Activated CD8-positive, alpha-beta memory T cell treated with anti-CD3 and anti-CD28 coated beads for 4 hours (primary cell): ENCODE measurements around the gene L3MBTL4.
"Not testable (repeated sequence)": the region's sequence is repeated elsewhere in the genome, so short reads cannot be mapped to it uniquely, and the experiment has no call there.

Source experiments
- DNase-seq, 2 donors: peaks; one replicate each; pipeline ENCODE4 v3.0.0-alpha.2; 2020; ENCODE audit warnings: low read depth in 2 of 2

The L3MBTL4 gene

DNA sequence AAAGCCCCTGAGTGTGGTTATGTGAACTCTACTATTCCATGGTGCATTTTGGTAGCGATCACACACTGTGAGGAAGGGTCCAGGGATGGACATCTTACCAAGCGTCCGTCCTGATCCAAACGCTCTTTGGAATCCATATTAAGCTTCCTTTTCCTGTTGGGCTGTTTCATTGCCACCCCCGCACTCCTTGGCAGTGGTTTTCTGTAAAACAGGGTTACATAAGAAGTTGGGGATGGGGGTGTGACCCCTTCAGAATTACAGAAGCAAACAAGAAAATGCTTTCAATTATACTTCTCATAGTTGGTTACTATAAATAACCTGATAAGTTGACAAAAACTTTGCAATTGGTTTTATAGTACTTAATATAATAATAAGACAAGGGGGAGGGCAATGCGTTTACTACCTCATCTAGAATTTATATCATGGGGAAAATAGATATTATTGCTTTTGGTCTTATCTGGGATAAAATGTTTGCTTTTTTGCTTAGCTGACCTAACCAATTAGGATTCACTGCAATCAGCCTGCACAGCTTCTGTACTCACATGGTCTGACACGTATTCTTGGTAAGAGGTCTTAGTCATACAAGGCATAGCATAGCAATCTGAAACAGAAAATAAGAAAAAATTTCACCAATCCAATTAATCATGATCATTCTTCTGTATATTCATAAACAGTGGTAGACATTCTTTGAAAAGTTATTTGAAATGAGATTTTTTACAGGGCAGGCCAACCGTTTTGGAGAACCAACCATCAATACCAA is 103.1 kb downstream of the L3MBTL4 start:
- no peak for DNase-seq

DNA sequence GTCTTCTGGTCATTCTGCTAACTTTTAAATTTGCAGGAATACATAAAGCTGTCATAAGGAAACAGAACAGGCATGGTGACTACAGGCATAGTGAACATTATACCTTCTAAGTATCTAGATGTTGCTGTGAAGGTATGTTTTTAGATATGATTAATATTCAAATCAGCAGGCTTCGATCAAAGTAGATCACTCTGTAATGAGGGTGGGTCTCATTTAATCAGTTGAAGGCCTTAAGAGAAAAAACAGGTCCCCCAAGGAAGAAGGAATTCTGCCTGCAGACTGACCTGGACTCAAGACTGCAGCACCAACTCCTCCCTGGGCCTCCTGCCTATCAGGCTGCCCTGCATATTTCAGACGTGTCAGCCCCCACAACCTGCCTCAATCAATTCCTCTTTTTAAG is 104.0 kb downstream of the L3MBTL4 start:
- no peak for DNase-seq

DNA sequence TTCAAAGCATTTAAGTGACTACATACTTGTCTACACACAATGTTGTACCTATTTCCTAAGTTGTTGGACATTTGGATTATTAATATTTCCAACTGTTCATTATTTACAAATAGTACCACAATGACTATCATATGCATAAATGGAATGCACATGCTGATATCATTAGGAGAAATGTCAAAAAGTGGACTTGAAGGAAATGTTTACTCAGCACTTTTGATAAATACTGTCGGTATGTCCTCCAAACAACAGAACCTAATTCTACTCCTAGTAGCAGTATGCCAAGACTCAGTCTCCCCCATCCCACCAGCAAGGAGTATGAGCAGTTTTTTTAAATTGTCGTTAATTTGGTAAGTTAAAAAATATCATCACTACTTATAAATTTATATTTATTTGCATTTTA is 116.8 kb downstream of the L3MBTL4 start:
- no peak for DNase-seq

DNA sequence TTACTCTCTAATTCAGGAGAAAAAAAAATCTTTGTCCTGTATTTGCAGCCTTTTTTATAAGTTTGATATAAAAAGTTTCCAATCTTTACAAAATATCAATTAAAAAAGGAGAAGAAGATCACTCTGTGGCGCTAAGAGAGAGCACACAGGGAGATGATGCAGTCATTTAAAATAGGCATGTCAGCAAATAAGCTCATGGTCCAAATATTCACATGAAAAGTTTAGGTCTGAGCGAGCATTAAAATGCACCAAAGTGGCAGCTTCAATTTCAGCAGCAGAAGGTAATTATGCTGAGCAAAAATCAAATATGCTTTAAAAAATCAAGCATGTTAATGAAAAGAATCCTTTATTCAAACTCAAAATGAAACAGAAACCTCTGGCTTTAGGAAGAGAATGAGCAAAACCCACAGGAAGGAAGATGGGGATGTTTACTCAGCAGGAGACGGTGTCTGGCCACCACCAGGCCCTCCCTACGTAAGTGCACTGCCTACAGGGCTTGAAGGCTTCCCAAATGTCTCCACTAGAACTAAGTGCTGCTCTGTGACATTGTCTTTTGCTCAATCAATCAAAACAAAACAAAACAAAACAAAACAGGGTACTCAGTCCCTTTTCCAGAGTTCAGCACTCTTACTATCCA is 120.4 kb downstream of the L3MBTL4 start:
- DNase-seq: no peak

DNA sequence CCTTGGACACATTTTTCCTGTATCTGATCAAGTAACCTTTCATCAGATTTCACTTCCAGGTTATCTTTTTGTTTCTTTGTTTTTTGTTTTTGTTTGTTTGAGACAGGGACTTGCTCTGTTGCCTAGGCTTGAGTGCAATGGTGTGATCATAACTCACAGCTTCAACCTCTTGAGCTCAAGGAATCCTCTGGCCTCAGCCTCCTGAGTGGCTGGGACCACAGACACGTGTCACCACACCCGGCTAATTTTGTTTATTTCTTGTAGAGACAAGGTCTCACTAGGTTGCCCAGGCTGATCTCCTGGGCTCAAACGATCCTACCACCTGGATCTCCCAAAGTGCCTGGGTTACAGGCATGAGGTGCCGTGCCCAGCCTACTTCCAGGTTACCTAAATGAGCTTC is 124.9 kb downstream of the L3MBTL4 start:
- no peak for DNase-seq

DNA sequence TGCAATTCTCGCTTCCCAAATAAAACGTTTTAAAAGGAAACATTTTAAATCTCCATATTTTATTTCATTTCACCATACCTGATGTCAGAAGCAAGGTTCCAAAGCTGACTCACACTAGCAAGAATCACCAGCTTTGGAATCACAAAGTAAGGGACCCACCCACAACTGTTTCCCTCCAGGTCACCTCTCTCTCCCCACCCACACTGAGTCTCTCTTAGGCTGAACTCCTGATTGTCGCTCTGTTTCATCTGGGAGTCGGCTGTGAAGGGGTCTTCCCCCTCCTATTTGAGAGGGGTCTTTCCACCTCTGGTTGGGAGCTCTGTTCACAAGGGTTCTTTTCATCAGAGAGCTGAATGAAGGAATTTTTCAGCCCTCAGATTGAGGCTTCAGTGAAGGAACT is 128.1 kb downstream of the L3MBTL4 start:
- no peak for DNase-seq

DNA sequence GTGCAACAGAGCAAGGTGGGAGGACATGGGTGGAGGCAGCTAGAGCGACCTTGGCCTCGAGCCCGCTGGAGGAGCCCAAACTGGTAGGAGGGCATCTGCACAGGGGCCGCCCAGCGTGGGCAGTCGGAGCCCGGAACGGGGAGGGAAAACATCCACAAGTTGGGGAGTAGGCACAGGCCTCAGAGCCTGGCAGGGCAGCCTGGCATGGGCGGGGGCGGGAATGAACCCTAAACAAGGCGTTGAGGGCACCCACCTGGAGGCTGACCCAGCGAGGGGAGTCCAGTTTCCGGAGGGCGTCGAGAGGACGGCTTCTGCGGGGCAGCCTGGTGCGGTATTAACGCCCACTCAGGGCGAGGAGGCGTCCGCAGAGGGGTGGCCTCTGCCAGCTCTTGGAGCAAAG is 129.9 kb downstream of the L3MBTL4 start:
- DNase-seq: no peak

DNA sequence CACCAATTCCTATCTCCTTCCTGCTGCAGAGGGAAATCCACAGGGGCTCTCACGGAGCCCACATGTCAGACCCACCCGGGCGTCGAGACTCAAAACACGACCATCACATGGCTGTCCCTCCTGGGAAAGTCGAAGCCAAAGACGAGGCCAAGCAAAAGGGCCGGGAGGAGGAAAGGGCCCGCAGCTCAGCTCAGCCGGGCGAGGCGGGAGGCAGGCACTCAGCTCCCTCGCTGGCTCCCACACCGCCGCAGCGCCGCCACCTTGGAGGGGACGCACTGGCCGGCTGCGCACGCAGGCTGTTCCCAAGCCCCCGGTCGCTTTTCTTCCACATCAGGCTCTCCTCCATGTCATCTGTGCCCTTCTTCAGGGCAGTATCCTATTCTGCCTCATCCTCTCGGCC is 130.4 kb downstream of the L3MBTL4 start:
- no peak for DNase-seq

DNA sequence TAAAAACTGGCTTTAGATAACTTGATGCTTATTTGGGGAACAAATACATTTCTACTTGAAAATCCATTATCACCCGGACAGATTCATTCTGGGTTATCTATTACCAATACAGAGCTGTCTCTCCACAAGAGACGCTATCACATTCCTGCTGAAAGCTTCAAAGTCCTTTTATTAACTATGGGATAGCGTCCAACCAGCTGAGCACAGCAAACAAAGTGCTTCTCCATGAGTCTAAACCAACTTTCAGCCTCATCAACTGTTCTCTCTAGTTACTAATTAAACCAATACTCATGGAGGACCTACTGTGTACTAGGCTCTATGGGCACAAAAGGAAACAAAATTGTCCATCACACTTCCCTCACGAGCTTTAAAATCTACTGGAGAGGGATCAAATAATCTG is 132.8 kb downstream of the L3MBTL4 start:
- no peak for DNase-seq

DNA sequence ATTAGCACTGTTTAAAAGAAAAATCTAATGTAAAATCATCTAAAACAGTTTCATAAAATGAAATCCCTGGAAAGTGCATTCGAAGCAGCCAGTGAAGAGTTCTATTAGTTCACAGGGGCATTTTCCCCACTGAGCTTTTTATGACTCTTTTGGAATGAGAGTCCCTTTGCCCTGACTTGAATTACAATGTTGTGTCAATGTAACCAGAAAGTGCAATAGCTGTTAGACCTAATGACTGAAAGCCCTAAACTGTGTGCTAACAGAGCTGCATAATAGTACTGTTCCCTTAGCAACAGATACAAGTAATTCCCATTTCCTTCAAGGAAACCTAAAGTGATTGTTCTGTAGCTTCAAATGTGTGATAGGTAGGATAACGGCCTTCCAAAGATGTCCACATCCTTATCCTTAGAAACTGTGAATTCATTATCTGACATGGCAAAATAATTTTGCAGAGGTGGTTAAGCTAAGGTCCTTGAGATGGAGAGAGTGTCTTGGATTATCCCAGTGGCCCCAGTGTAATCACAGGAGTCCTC is 134.4 kb downstream of the L3MBTL4 start:
- no peak for DNase-seq

DNA sequence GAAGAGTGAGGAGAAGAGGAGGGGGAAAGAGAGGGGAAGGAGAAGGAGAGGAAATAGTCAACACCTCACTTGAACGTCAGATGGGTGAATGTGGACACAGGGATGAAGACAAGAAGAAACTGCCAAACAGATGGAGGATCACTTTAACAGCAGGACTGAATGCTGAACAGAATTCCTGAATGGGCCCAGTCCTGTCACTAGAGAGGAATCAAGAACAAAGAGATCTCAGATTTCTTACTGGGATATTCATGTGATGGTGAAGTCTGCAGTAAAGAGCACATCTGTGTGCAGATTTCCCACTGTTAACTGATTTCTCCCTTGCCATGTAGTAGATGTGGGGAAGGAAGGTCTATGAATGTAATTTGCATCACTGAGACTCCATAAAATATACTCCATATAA is 135.4 kb downstream of the L3MBTL4 start:
- DNase-seq: no peak

DNA sequence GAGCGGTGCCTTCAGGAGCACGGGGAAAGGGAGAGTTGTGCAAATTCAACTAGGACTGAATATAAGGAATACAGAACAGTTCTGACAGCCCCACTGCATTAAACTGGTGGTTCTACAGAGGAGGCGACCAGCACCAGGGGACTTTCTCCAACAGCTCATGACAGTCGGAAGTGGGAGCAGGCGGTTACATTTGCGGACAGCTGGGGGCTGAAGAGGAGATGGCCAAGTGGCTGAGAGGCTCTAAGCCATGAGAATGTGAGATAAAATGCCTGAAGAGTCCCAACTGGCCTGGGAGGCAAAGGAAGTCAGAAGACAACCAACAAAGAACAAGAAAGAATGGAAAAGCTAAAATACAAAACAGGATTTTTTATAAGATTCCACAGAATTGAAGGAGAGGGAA is 141.3 kb downstream of the L3MBTL4 start:
- DNase-seq: no peak

DNA sequence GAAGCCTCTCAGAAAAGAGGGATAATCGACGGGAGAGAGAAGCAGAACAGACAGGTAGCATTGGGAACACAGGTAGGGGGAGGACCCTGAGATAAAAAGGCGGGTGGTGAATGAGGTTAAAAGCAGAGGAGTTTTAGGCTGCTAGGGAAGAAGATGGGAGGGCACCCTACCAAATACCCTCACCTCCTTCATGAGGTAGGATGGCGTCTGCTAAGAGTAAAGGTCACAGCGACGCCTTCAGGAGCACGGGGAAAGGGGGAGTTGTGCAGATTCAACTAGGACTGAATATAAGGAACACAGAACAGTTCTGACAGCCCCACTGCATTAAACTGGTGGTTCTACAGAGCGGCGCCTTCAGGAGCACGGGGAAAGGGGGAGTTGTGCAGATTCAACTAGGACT is 142.6 kb downstream of the L3MBTL4 start:
- not testable (repeated sequence) for DNase-seq

DNA sequence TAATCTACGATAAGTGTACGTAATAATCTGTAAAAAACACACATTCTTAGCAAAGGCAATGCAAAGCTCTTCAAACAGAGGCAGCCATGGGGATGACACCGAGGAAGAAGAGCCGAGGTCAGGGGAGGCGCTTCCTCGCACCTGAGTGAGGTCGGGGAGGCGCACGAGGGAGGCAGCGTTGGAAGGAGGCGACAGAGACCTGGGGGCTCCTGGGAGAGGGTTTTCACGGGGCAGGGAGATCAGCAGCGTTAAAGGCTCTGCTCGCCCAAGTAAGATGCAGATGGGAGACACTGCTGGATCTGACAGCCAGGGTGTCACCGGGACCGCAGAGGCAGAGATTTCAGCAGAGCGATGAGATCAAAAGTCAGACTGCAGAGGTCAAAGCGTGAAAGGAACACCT is 143.1 kb downstream of the L3MBTL4 start:
- no peak for DNase-seq

DNA sequence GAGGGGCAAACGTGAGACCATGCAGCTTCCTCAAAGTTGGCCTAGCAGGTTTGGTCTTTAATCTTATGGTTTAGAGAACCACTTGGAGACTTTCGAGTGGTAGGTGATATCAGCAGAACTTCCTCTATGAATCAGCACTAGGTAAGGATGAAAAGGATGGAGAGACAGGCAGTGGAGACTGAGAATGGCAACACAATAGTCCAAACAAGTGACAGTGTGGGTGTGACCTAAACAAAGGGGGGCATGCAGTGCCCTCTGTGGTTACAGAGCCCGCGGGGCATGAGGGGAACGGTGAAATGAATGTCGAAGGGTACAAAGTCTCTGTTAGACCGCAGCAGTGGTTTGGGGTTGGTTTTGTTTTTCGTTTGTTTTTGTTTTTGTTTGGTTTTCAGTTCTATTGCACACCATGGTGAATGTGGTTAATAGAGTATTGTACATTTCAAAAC is 143.9 kb downstream of the L3MBTL4 start:
- DNase-seq: no peak

DNA sequence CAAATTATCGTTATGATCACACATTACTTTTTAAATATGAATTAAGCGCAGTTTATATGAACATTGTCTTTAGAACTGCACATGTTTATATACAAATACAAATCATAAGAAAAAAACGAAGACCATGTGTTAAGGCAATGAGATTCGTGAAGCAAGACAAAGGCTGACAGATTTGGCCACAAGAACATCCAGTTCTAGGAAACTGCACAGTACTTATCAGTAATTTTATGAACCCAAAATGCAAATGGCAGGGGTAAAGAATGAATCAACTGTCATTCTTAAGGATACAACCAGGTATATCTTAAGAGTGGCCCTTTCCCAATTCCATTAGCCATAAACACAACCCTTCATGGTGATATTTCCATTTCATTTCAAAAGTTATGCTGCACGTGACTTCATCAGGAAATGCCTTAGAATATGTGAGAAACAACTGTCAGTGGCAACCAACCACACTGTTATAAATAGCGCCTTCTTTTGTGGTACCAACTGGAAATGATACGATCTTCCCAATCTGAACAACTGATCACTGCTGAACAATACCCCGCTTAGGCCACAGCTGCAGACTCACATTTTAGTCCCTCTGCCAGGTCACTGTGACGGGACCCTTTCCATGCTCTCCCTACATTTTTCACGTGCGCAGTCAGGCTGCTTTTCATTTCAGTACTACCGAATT is 144.9 kb downstream of the L3MBTL4 start:
- no peak for DNase-seq

DNA sequence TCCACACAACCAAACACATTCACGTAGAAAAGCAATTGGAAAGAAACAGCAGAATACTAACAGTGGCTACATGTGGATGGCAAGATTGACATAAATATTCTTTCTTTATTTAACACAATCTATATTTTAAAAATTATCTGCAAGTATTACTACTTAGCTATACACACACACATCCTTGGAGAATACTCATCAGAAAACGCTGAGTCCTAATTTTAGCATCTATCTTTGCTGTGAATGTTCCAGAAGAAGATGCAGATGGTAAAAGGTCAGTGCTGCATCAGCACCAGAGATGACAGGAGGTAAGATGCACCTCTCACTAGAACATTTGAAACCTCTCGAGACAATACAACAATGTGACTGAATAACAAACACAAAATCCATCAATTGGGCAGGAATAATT is 148.5 kb downstream of the L3MBTL4 start:
- DNase-seq: no peak

DNA sequence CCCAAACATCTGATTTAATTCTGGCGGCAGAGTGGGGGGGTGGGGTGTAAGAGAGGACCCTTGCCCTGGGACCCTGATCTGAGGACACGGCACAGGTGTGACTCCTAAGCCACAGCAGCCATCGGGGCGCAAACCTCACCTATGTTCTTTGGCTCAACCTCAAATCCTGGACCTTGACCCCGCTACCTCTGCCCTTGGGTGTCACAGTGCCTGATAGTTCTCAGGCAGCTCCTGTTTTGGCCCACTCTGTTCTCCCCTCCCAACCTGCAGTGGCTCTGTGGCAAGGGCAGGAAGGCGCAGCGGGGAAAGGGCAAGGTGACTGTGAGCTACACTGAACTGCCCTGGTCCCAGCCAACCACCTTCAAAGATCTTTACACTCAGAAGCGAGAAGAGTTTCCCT is 152.8 kb downstream of the L3MBTL4 start:
- no peak for DNase-seq

DNA sequence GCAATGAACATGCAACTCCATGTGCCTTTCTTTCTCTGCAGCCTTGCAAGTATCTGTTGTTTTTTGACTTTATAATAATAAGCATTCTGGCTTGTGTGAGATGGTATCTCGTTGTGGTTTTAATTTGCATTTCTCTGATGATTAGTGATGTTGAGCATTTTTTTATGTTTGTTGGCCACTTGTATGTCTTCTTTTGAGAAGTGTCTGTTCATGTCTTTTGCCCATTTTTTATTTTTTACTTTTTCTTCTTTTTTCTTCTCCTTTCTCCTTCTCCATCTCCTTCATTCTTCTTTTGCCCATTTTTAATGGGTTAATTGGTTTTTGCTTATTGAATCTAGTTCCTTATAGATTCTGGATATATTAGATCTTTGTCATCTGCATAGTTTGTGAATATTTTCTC is 155.4 kb downstream of the L3MBTL4 start:
- not testable (repeated sequence) for DNase-seq

DNA sequence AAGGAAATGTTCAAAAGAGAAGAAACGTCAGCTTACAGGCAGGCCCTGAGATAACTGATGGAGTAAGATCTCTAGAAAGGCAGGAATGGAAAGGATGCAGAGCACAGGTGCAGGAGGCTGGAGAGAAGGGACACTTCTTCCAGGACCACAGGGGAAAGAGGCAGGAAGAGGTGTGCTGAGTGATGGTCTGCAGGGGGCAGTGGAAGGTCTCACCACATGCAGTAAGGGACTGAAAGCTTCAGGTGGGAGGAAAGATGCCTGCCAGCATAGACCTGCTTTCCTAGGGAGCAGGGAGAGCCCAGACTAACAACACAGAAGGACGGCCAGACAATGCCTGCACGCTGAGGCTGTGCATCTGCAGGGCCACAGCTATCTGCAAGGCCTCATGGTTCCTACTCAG is 156.8 kb downstream of the L3MBTL4 start:
- no peak for DNase-seq

DNA sequence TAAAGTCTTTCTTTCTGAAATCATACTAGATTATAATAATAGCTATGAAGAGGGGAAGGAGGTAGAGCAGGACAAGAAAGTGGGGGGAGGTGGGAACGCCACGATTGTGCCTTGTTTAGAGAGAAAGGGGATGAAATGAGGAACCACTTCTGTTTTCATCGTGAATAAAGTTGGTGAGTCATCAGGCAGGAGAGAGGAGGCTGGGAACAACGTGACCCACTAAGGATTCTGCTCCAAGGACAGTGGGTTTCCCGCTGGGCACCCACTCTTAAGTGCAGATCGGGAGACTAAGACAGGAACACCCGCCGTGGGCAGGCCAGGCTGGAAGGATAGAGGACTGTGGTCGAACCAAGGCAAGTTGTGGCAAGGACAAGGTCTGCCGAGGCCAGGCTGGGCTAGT is 158.2 kb downstream of the L3MBTL4 start:
- no peak for DNase-seq

DNA sequence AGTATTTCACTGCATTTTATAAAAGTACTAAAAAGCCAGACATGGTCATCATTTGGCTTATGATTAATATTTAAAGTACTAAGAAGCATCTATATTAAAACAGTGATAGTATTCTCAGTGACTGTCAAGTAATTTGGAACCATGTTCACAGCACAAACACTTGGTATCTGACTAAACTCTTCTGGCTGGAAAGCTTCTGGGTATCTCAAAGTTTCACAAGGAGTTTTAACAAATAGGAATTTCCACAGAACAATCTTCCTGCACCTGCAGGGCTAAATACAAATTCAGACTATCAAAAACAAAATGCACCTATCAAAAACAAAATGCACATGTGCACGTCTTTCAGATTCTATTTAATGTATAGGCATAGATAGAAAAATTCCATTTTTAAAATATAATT is 158.8 kb downstream of the L3MBTL4 start:
- DNase-seq: no peak
